Stomach (tissue), 9 donors: ENCODE measurements around the gene CLN5. TPM values are rescaled to one million over a fixed set of nuclear protein-coding genes. Genes with fewer than 3 reads are reported as not detected.

Experiments used
- DNase-seq, 2 donors: peaks; one replicate each; pipeline versions ENCODE4 v3.0.0 to v3.0.0-alpha.2; 2013 to 2019
- H3K27ac ChIP-seq, 5 donors: fragments of 200-600 bp in 4 of 5; sonication (generic) in 4 of 5; one replicate each; pipeline ENCODE4 v1.5.1; 2013 to 2019; ENCODE audit warnings: mild to moderate bottlenecking in 1 of 5, moderate library complexity in 1 of 5
- H3K27me3 ChIP-seq, 3 donors: fragments of 200-600 bp; sonication (generic); one replicate each; pipeline ENCODE4 v1.5.1; 2017 to 2019; ENCODE audit warnings: mixed run types in 1 of 3
- H3K36me3 ChIP-seq, 4 donors: fragments of 200-600 bp; sonication (generic); 1 replicate in 3 of 4; 2 replicates in 1 of 4; pipeline ENCODE4 v1.5.1; 2016 to 2019
- H3K4me1 ChIP-seq, 4 donors: fragments of 200-600 bp; sonication (generic); one replicate each; pipeline ENCODE4 v1.5.1; 2016 to 2019
- H3K4me3 ChIP-seq, 4 donors: fragments of 200-600 bp; sonication (generic) in 3 of 4; one replicate each; pipeline ENCODE4 v1.5.1; 2016 to 2019; ENCODE audit warnings: mild to moderate bottlenecking in 1 of 4
- H3K9me3 ChIP-seq, 4 donors: fragments of 200-600 bp; sonication (generic); one replicate each; pipeline ENCODE4 v1.5.1; 2016 to 2019
- CTCF ChIP-seq, 7 experiments: fragments of 450-650 bp in 4 of 7; fragments of 200-600 bp in 3 of 7; sonication (generic) in 3 of 7; IDR thresholded peaks; one replicate each; pipeline ENCODE4 v1.5.1; 2016 to 2019; ENCODE audit warnings: antibody characterized with exemption in 7 of 7, control low read depth in 2 of 7, mild to moderate bottlenecking in 1 of 7
- EP300 ChIP-seq: sonication (generic); formaldehyde crosslinking; IDR thresholded peaks from one replicate; pipeline ENCODE4 v1.6.1; 2017; ENCODE audit warnings: antibody characterized with exemption
- POLR2A ChIP-seq, 4 donors: fragments of 450-650 bp; IDR thresholded peaks; one replicate each; pipeline ENCODE4 v1.6.1; 2016; ENCODE audit warnings: antibody characterized with exemption in 4 of 4, control low read depth in 2 of 4, mild to moderate bottlenecking in 1 of 4, moderate library complexity in 1 of 4
- POLR2AphosphoS5 ChIP-seq, 3 donors: sonication (generic); formaldehyde crosslinking; IDR thresholded peaks; one replicate each; pipeline ENCODE4 v1.6.1; 2016; ENCODE audit warnings: antibody characterized with exemption in 3 of 3
- WGBS, 5 donors: extraction: QIAGEN DNeasy Blood & Tissue Kit in 3 of 5; methylation state at CpG; one replicate each; pipeline versions ENCODE4 v1.1.5 to v1.1.7; 2013 to 2018; 5-methylcytosine and 5-hydroxymethylcytosine counted together
- intact Hi-C: fragments of 100-400 bp; cut with DNase I; formaldehyde crosslinking; loops from one replicate; pipeline ENCODE4 v1.15.1; 2023; ENCODE audit warnings: low total_unique reads
- polyA plus RNA-seq, 3 donors: library from polyadenylated mRNA; stranded (reverse); fragments of 200-250 nt; gene quantifications; one replicate each; pipeline ENCODE4 v1.2.3, GENCODE V29; 2013
- total RNA-seq, 5 donors: library from RNA; depleted of rRNA; stranded (reverse); fragments of >200 nt; gene quantifications; one replicate each; pipeline versions ENCODE4 v1.1.0 to v1.2.3, GENCODE V29; 2014 to 2016
- donor health status: healthy with polysubstance abuse.
- donor health status: Bipolar disorder and iron deficiency.
- donor health status: healthy.

The CLN5 gene
- total and polyA plus RNA-seq, 8 donors: under 0.01 to 84.3 (median 17.6) TPM

GRCh38 chr13:76982061-76982460 is 9.8 kb upstream of the CLN5 start:
- Histone ChIP-seq H3K27me3 (peaks cover 0 to 30% (median 4%) of the 10 kb centered on the region in 3 donors), H3K27ac (no peak overlapping the region), H3K4me1 (peaks cover 6 to 10% (median 9%) of the 10 kb centered on the region in 4 donors), H3K4me3 (no peak overlapping the region), H3K36me3 (no peaks in the 10 kb centered on the region), H3K9me3 (no peaks in the 10 kb centered on the region)
- no peak for TF ChIP-seq CTCF (IDR thresholded peaks at IDR 0.05)
- no peak for TF ChIP-seq EP300
- TF ChIP-seq POLR2AphosphoS5 (IDR thresholded peaks at IDR 0.05): no peak
- no peak for TF ChIP-seq POLR2A (IDR thresholded peaks at IDR 0.05)
- intact Hi-C loops: no loop called here
- WGBS, 5 donors: 54 to 60% (median 57%) methylated on average over 6 of the region's 6 CpGs
- no peak for DNase-seq

GRCh38 chr13:76983676-76984075 is 8.2 kb upstream of the CLN5 start:
- no peak for DNase-seq
- Histone ChIP-seq H3K4me1 (peaks cover 6 to 10% (median 9%) of the 10 kb centered on the region in 4 donors), H3K27ac (no peak overlapping the region), H3K36me3 (no peaks in the 10 kb centered on the region), H3K27me3 (peaks cover 0 to 30% (median 4%) of the 10 kb centered on the region in 3 donors), H3K9me3 (no peaks in the 10 kb centered on the region), H3K4me3 (no peak overlapping the region)
- TF ChIP-seq EP300 (no peak), POLR2A (IDR thresholded peaks at IDR 0.05) (no peak), CTCF (IDR thresholded peaks at IDR 0.05) (no peak), POLR2AphosphoS5 (IDR thresholded peaks at IDR 0.05) (no peak)
- WGBS, 5 donors: 68 to 84% (median 76%) methylated on average over 5 of the region's 5 CpGs
- intact Hi-C loops: no loop called here

GRCh38 chr13:76991432-76991795 is 467 bp upstream of the CLN5 start:
- TF ChIP-seq CTCF (IDR thresholded peaks at IDR 0.05): no peak
- no peak for TF ChIP-seq POLR2AphosphoS5 (IDR thresholded peaks at IDR 0.05)
- no peak for TF ChIP-seq EP300
- no peak for TF ChIP-seq POLR2A (IDR thresholded peaks at IDR 0.05)
- H3K9me3 ChIP-seq: no peaks in the 10 kb centered on the region
- H3K27ac ChIP-seq: peak overlapping the region; percentile 90 to 97 (median 91)
- WGBS, 5 donors: 27 to 33% (median 30%) methylated on average over 15 of the region's 15 CpGs
- peak overlapping the region; percentile 57 to 88 (median 76) for H3K4me3 ChIP-seq
- peak; percentile 42 to 72 for DNase-seq
- H3K27me3 ChIP-seq: no peaks in the 10 kb centered on the region
- intact Hi-C loops: no loop called here
- peaks cover under 1 to 12% (median 11%) of the 10 kb centered on the region in 4 donors for H3K36me3 ChIP-seq
- H3K4me1 ChIP-seq: peaks cover 15 to 32% (median 23%) of the 10 kb centered on the region in 4 donors

GRCh38 chr13:76992548-76993001 is 694 bp downstream of the CLN5 start:
- Histone ChIP-seq H3K36me3 (peaks cover 7 to 24% (median 21%) of the 10 kb centered on the region in 4 donors), H3K27me3 (no peaks in the 10 kb centered on the region), H3K27ac (peak overlapping the region; percentile 90 to 97 (median 91)), H3K4me1 (peaks cover 15 to 32% (median 24%) of the 10 kb centered on the region in 4 donors), H3K9me3 (no peaks in the 10 kb centered on the region), H3K4me3 (peak overlapping the region; percentile 57 to 88 (median 76))
- TF ChIP-seq POLR2A (IDR thresholded peaks at IDR 0.05): no peak
- no peak for TF ChIP-seq EP300
- TF ChIP-seq POLR2AphosphoS5 (IDR thresholded peaks at IDR 0.05): no peak
- no peak for TF ChIP-seq CTCF (IDR thresholded peaks at IDR 0.05)
- DNase-seq: peak in 1 of 2 donors; percentile 72
- intact Hi-C loops: no loop called here
- 1 to 2% (median 1%) methylated on average over 20 of the region's 20 CpGs for WGBS, 5 donors
